ENCODE data around the gene DNAJC18.

DNAJC18 gene

DNA sequence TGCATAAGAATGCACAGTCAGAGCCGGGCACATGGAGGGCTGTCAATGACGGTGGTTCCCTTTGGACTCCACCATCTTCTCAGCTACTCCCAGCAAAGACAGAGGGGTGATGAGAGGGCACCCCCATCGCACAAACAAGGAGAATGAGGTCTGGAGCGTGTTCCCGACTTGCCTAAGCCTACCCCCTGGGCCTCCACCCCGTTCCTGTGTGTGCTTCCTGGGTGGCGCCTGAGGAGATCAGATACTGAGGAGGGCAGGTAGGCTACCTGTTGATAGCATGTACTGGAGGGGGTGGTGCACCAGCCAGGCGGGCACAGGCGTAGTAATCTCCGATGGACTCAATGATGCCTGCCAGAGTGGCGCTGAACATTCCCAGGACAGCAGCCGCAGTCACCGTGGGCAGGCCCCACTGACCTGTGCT lies 60.4 kb downstream of the DNAJC18 start:
- ChIA-PET CTCF (interaction anchor here (1.3 kb wide), 1 partner anchor 16 kb away, joined by 4 read pairs; the partner anchor contains the start of gene PROB1), POLR2A (no interaction called here)
- no peak for DNase-seq (ENCODE audit: low read depth, low spot score)
- TF ChIP-seq, protein P1, sequence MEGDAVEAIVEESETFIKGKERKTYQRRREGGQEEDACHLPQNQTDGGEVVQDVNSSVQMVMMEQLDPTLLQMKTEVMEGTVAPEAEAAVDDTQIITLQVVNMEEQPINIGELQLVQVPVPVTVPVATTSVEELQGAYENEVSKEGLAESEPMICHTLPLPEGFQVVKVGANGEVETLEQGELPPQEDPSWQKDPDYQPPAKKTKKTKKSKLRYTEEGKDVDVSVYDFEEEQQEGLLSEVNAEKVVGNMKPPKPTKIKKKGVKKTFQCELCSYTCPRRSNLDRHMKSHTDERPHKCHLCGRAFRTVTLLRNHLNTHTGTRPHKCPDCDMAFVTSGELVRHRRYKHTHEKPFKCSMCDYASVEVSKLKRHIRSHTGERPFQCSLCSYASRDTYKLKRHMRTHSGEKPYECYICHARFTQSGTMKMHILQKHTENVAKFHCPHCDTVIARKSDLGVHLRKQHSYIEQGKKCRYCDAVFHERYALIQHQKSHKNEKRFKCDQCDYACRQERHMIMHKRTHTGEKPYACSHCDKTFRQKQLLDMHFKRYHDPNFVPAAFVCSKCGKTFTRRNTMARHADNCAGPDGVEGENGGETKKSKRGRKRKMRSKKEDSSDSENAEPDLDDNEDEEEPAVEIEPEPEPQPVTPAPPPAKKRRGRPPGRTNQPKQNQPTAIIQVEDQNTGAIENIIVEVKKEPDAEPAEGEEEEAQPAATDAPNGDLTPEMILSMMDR (IDR thresholded peaks at IDR 0.05; ENCODE audit: insufficient read depth, low read length, missing control alignments): no peak
- H3K4me3 ChIP-seq (ENCODE audit: low read depth, low read length): no peak overlapping the region

DNA sequence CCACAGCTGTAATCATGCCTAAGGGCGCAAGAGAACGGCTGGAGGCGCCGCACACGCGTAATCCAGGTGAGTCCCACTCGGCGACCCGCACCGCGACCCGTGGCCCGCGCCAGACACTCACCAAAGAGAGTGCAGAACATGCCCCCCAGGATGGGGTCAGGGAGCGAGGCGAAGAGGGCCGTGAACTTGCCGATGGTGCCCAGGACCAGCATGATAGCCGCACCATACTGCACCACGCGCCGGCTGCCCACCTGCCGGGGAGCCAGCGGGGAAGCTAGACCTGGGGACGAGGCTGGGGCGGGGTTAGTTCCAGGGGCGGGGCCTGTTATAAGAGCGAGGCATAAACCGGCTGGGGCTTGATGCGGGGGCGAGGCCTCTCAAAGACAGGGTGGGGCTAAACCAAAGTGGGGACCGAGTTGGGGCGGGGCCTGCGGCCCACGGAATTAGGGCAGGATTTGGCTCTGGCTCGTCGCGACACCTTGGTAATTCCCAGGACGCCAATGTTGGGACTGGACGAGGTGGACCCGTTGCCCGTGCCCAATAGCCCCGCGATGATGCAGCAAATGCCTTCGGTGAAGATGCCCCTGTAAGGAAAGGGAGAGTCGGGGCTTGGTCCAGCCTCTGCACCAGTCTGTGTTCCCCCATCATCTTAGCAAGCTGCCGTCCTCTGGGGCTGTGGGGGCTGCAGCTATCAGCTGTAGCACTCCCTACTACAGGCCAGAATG lies 61.1 kb downstream of the DNAJC18 start:
- H3K4me3 ChIP-seq (ENCODE audit: low read depth, low read length): no peak overlapping the region
- TF ChIP-seq, protein P1 (IDR thresholded peaks at IDR 0.05; ENCODE audit: insufficient read depth, low read length, missing control alignments): no peak
- no peak for DNase-seq (ENCODE audit: low read depth, low spot score)
- POLR2A ChIA-PET: no interaction called here
- CTCF ChIA-PET: interaction anchor here (1.3 kb wide), 1 partner anchor 17 kb away, joined by 4 read pairs; the partner anchor contains the start of gene PROB1

DNA sequence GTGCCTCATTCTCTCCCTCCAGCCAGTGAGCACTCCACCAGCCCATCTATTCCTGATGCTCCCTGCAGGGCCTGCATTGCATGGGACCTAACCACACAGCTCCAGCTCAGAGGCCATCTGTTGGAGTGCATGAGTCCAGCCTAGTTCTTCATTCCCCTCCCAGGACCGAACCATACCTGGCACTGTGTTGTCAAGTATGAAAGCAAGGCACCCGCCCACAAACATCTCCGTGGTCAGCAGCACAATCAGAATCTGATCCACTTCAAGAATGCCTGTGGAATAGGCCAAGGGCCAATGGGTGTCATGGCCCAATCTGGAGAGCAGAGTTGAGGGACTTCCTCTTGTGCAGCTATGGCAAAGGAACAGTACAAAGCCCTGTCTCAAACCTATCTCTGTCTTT lies 62.1 kb downstream of the DNAJC18 start:
- ChIA-PET POLR2A (no interaction called here), CTCF (interaction anchor here (1.3 kb wide), 1 partner anchor 14 kb away, joined by 3 read pairs; no protein-coding TSS in a partner anchor)

DNA sequence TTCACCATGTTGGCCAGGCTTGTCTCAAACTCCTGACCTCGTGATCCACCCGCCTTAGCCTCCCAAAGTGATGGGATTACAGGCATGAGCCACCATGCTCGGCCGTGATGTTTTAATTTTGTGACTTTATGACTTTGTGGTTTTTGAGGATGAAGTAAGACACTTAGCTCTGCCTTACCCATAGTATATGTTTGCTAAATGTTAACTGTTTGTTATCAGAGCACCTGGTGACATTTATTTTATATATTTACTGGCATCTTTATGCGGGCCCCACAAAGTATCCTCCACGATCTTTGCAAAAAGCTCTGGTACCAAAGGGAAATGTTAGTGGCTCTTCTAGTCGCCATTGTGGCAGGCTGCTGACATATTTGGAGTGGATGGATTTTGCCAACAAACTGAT lies 63.0 kb downstream of the DNAJC18 start:
- POLR2A ChIA-PET: interaction anchor here (0.6 kb wide), 1 partner anchor 952 kb away, joined by 3 read pairs; no protein-coding TSS in a partner anchor
- no peak for DNase-seq (ENCODE audit: low read depth, low spot score)
- CTCF ChIA-PET: interaction anchor here (1.3 kb wide), 1 partner anchor 15 kb away, joined by 3 read pairs; no protein-coding TSS in a partner anchor
- TF ChIP-seq, protein P1 (IDR thresholded peaks at IDR 0.05; ENCODE audit: insufficient read depth, low read length, missing control alignments): no peak
- no peak overlapping the region for H3K4me3 ChIP-seq (ENCODE audit: low read depth, low read length)

More for the DNA sequence above, 62.1 kb downstream of the DNAJC18 start:
- no peak for DNase-seq (ENCODE audit: low read depth, low spot score)
- no peak overlapping the region for H3K4me3 ChIP-seq (ENCODE audit: low read depth, low read length)
- TF ChIP-seq, protein P1 (IDR thresholded peaks at IDR 0.05; ENCODE audit: insufficient read depth, low read length, missing control alignments): no peak

- H3K4me3 ChIP-seq (ENCODE audit: low read depth, low read length): no peak overlapping the region
- CTCF ChIA-PET: interaction anchor here (1.0 kb wide), 1 partner anchor 16 kb away, joined by 4 read pairs; no protein-coding TSS in a partner anchor
- TF ChIP-seq, protein P1 (IDR thresholded peaks at IDR 0.05; ENCODE audit: insufficient read depth, low read length, missing control alignments): no peak
- no peak for DNase-seq (ENCODE audit: low read depth, low spot score)
- POLR2A ChIA-PET: interaction anchor here (0.7 kb wide), 1 partner anchor 101 kb away, joined by 3 read pairs; no protein-coding TSS in a partner anchor
Measured at GRCh38 chr5:139374909-139375308, 64.4 kb downstream of the DNAJC18 start.
